ENCODE data around the gene ISL2. TPM values are rescaled to one million over a fixed set of nuclear protein-coding genes. Genes with fewer than 3 reads are reported as not detected.

Gene ISL2
- total RNA-seq, 1 donor from 2014 or later: 0.38 TPM

- intact Hi-C loops (cut with DNase I): no loop called here
- TF ChIP-seq CTCF (IDR thresholded peaks at IDR 0.05): no peak
- Histone ChIP-seq H3K4me3 (no peak overlapping the region), H3K27me3 (ENCODE audit: low read depth) (no peaks in the 10 kb centered on the region), H3K9me3 (no peaks in the 10 kb centered on the region), H3K36me3 (peaks cover 21% of the 10 kb centered on the region), H3K4me1 (no peaks in the 10 kb centered on the region), H3K27ac (no peak overlapping the region)
- ATAC-seq (no peak), DNase-seq (no peak)
Measured at GRCh38 chr15:76377217-76377616, 40.6 kb downstream of the ISL2 start.

DNA sequence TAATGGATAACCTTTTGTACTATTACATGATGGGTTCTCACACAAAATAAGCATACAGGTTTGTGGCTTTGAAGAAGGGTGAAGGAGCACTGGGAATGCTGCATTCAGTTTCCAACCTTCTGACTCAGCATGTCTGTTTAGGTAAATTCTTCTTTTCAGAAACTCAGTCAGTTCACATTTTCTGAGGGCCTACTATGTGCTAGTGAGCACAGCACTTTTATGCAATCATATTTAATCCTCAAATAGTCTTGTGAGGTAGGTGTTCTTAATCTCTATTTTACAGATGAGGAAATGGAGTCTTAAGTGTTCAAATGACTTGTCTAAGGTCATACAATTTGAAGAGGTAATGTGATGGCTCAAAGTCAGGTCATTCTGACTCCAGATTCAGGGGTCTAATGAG lies 41.2 kb downstream of the ISL2 start:
- no peak overlapping the region for H3K4me3 ChIP-seq
- H3K27ac ChIP-seq: no peak overlapping the region
- no peaks in the 10 kb centered on the region for H3K4me1 ChIP-seq
- DNase-seq: no peak
- no peaks in the 10 kb centered on the region for H3K27me3 ChIP-seq (ENCODE audit: low read depth)
- no peak for ATAC-seq
- no peak for TF ChIP-seq CTCF (IDR thresholded peaks at IDR 0.05)
- H3K36me3 ChIP-seq: peaks cover 17% of the 10 kb centered on the region
- intact Hi-C loops (cut with DNase I): no loop called here
- no peaks in the 10 kb centered on the region for H3K9me3 ChIP-seq

- Histone ChIP-seq H3K4me1 (no peaks in the 10 kb centered on the region), H3K4me3 (no peak overlapping the region), H3K9me3 (no peaks in the 10 kb centered on the region), H3K27me3 (ENCODE audit: low read depth) (no peaks in the 10 kb centered on the region), H3K36me3 (peaks cover 7% of the 10 kb centered on the region), H3K27ac (no peak overlapping the region)
- no peak for TF ChIP-seq CTCF (IDR thresholded peaks at IDR 0.05)
- ATAC-seq (no peak), DNase-seq (no peak)
- intact Hi-C loops (cut with DNase I): no loop called here
Measured at GRCh38 chr15:76378691-76379090, 42.1 kb downstream of the ISL2 start.

- no peak for TF ChIP-seq CTCF (IDR thresholded peaks at IDR 0.05)
- H3K9me3 ChIP-seq: no peaks in the 10 kb centered on the region
- intact Hi-C loops (cut with DNase I): no loop called here
- peaks cover 5% of the 10 kb centered on the region for H3K36me3 ChIP-seq
- H3K27me3 ChIP-seq (ENCODE audit: low read depth): no peaks in the 10 kb centered on the region
- H3K4me3 ChIP-seq: no peak overlapping the region
- H3K4me1 ChIP-seq: no peaks in the 10 kb centered on the region
- DNase-seq (no peak), ATAC-seq (no peak)
- H3K27ac ChIP-seq: no peak overlapping the region
Measured at GRCh38 chr15:76380249-76380648, 43.7 kb downstream of the ISL2 start.

DNA sequence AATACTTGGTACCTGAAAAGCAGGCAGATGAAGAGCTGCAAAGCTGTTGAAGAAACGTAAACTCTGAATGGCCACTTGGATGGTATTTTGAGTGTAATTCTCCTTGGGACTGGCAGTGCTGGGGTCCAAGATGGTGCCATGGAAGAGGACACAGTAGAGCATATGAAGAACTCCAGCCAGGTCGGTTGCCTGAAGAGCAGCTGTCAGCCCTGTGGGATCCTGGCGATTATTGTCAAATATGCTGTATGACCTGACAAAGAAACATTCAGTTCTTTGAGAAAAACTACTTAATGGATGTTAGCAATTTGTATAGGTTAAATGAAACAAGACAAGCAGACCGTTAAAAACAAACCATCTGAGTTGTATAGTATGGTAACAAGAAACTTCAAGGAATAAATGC lies 44.8 kb downstream of the ISL2 start:
- Histone ChIP-seq H3K9me3 (no peaks in the 10 kb centered on the region), H3K4me1 (no peaks in the 10 kb centered on the region), H3K27me3 (ENCODE audit: low read depth) (no peaks in the 10 kb centered on the region), H3K36me3 (no peaks in the 10 kb centered on the region), H3K4me3 (no peak overlapping the region), H3K27ac (no peak overlapping the region)
- DNase-seq (no peak), ATAC-seq (no peak)
- intact Hi-C loops (cut with DNase I): no loop called here
- no peak for TF ChIP-seq CTCF (IDR thresholded peaks at IDR 0.05)
